A549 (cell line): Measurements from ENCODE around the gene PLAC9. TPM values are rescaled to one million over a fixed set of nuclear protein-coding genes. Genes with fewer than 3 reads are reported as not detected.
"Not testable (repeated sequence)": the region's sequence is repeated elsewhere in the genome, so short reads cannot be mapped to it uniquely, and the experiment has no call there.

Source experiments
- ATAC-seq, 2 experiments: fragments of 200-7000 bp in 1 of 2; fragments of >200 bp in 1 of 2; cut with Nextera tagmentation in 1 of 2; cut with Tn5 transposase in 1 of 2; 3 replicates each; pipeline versions ENCODE4 v1.8.0 to v1.9.1; 2018 to 2020; ENCODE audit warnings: mild to moderate bottlenecking in 1 of 2, moderate library complexity in 1 of 2
- CTCF ChIA-PET: fragments of 300-600 bp; sonication (Branson Sonifier 250); formaldehyde crosslinking; extraction: SDS; loops from one replicate; lab custom pipeline; 2021; ENCODE audit warnings: antibody characterized with exemption, inconsistent platforms; lab: Yijun Ruan, JAX
- POLR2A ChIA-PET: fragments of 350-600 bp; formaldehyde crosslinking; extraction: SDS; loops from one replicate; lab custom pipeline; 2021; ENCODE audit warnings: antibody characterized with exemption, inconsistent platforms; lab: Yijun Ruan, JAX
- DNase-seq, 2 experiments: peaks; one replicate each; pipeline versions ENCODE4 v3.0.0 to v3.0.0-alpha.2; 2011 to 2016; ENCODE audit warnings: low read depth in 1 of 2, low spot score in 1 of 2
- FAIRE-seq: peaks from 2 replicates; lab custom pipeline; 2011; peaks lifted over from hg19 to GRCh38; lab: Jason Lieb, UNC
- H3K27ac ChIP-seq, 2 experiments: fragments of >200 bp; sonication (Bioruptor Twin); formaldehyde crosslinking; 3 replicates each; pipeline ENCODE4 v1.5.1; 2016 to 2017
- H3K4me1 ChIP-seq: fragments of >200 bp; sonication (Bioruptor Twin); formaldehyde crosslinking; 3 replicates; pipeline ENCODE4 v1.6.1; 2016
- H3K4me2 ChIP-seq: fragments of >200 bp; sonication (Bioruptor Twin); formaldehyde crosslinking; 3 replicates; pipeline ENCODE4 v1.6.1; 2016
- H3K4me3 ChIP-seq: fragments of >200 bp; sonication (Bioruptor Twin); formaldehyde crosslinking; 3 replicates; pipeline ENCODE4 v1.5.1; 2016
- H3K9me3 ChIP-seq: fragments of >200 bp; sonication (Bioruptor Twin); formaldehyde crosslinking; 3 replicates; pipeline ENCODE4 v1.6.1; 2016
- CHD4 ChIP-seq: fragments of 200-600 bp; sonication (generic); IDR thresholded peaks from 2 replicates; pipeline ENCODE4 v1.6.1; 2016; ENCODE audit warnings: antibody characterized with exemption, mild to moderate bottlenecking, borderline replicate concordance
- EP300 ChIP-seq, 2 experiments: fragments of >200 bp; sonication (Bioruptor Twin); formaldehyde crosslinking; IDR thresholded peaks; 2 replicates in 1 of 2; 3 replicates in 1 of 2; pipeline ENCODE4 v1.6.1; 2016 to 2017
- HDAC2 ChIP-seq: fragments of 200-600 bp; sonication (generic); IDR thresholded peaks from 2 replicates; pipeline ENCODE4 v1.6.1; 2016
- HEYL ChIP-seq: fragments of 250-450 bp; sonication (Bioruptor Pico); IDR thresholded peaks from 2 replicates; pipeline ENCODE4 v1.8.0; 2021; ENCODE audit warnings: mild to moderate bottlenecking, moderate library complexity
- HOXA7 ChIP-seq: fragments of 250-450 bp; sonication (Bioruptor Pico); IDR thresholded peaks from 2 replicates; pipeline ENCODE4 v1.5.0; 2020; ENCODE audit warnings: mild to moderate bottlenecking, moderate library complexity
- JUNB ChIP-seq: fragments of >200 bp; sonication (Bioruptor Twin); formaldehyde crosslinking; IDR thresholded peaks from 2 replicates; pipeline ENCODE4 v1.6.1; 2016
- KDM1A ChIP-seq: fragments of 200-600 bp; sonication (generic); IDR thresholded peaks from 2 replicates; pipeline ENCODE4 v1.6.1; 2016; ENCODE audit warnings: low read depth, mild to moderate bottlenecking
- MAZ ChIP-seq: fragments of 150-350 bp; IDR thresholded peaks from 2 replicates; pipeline ENCODE4 v1.6.1; 2014; ENCODE audit warnings: antibody characterized with exemption, low read depth, low read length, borderline replicate concordance
- MYC ChIP-seq: IDR thresholded peaks from 2 replicates; pipeline ENCODE4 v1.6.1; 2012; ENCODE audit warnings: mild to moderate bottlenecking, inconsistent platforms, low read length, improper control_type of control experiment, borderline replicate concordance
- POLR2AphosphoS2 ChIP-seq: conservative IDR thresholded peaks from 2 replicates; pipeline ENCODE4 v1.6.1; 2012; ENCODE audit warnings: low read length, improper control_type of control experiment, inconsistent platforms
- RAD21 ChIP-seq, 2 experiments: fragments of >200 bp in 1 of 2; sonication (Bioruptor Twin) in 1 of 2; formaldehyde crosslinking in 1 of 2; IDR thresholded peaks in 1 of 2; conservative IDR thresholded peaks in 1 of 2; 2 replicates in 1 of 2; 3 replicates in 1 of 2; pipeline ENCODE4 v1.6.1; 2012 to 2018; ENCODE audit warnings: inconsistent platforms in 1 of 2
- SMC3 ChIP-seq: fragments of >200 bp; sonication (Bioruptor Twin); formaldehyde crosslinking; IDR thresholded peaks from 3 replicates; pipeline ENCODE4 v1.6.1; 2018; ENCODE audit warnings: inconsistent platforms
- TP53 ChIP-seq: fragments of 250-450 bp; sonication (Bioruptor Pico); IDR thresholded peaks from 2 replicates; pipeline ENCODE4 v1.5.0; 2021; ENCODE audit warnings: mild to moderate bottlenecking, moderate library complexity
- ZFP36 ChIP-seq: fragments of 450-650 bp; IDR thresholded peaks from 2 replicates; pipeline ENCODE4 v1.6.1; 2014; ENCODE audit warnings: borderline replicate concordance; ENCODE audit not compliant: partially characterized antibody
- WGBS: methylation state at CpG from one replicate; pipeline ENCODE4 v1.1.6; 2017; ENCODE audit errors: missing lambda C conversion rate; 5-methylcytosine and 5-hydroxymethylcytosine counted together
- polyA plus RNA-seq, 4 experiments: library from polyadenylated mRNA; depleted of rRNA in 3 of 4; stranded (reverse); fragments of >200 nt; fragmentation: RNase III in 1 of 4; extraction: RNeasy Plus Mini Kit Qiagen cat#74134 plus additional on column Dnase treatment in 1 of 4; gene quantifications; 2 replicates in 3 of 4; 3 replicates in 1 of 4; pipeline ENCODE4 v1.2.3, GENCODE V29; 2011 to 2017

The PLAC9 gene
- polyA plus RNA-seq, 2 of the 4 experiments (the other 2 are of a cell fraction) = not detected

DNA sequence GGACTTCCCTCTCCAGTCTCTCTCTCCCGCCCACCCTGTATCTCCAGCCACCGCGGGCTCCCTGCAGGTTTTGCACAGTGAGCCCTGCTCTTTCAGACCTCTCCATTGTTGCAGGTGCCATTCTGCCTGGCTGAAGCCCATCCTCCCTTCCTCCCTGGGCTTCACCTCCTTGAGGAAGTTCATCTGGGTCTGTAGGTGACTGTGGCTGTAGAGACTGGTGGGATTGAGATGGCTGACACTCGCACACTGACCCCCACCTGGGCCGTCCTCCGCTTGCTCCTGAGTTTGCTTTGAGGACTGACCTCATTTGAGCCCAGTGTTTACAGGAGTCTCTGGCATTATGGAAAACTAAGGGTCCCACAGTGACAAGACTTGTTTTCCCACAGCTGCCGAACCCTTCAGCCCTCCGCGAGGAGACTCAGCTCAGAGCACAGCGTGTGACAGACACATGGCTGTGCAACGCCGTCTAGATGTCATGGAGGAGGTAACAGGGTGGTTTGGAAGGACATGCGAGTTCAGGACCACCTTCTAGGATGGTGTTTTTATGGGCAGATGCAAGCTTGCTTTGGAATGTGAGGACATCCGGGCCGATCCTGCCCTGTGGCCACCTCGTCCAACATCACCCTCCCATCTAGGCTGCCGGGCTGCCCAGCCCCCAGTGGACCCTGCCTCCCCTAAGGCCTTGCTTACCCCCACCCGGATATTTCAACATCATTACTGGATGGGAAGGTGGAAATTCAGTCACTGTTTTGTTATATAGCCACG, 9.3 kb downstream of the PLAC9 start:
- Histone ChIP-seq H3K9me3 (no peaks in the 10 kb centered on the region), H3K4me3 (no peak overlapping the region), H3K4me1 (peaks cover 3% of the 10 kb centered on the region; the same call in 1 of the 3 replicates), H3K27ac (no peak overlapping the region)
- CTCF ChIA-PET = interaction anchor here (0.7 to 11.9 kb wide), 11 partner anchors 8 to 79 kb away, joined by 3 to 134 read pairs (median 16); partner anchors contain the start of genes ANXA11 and PLAC9
- POLR2A ChIA-PET = no interaction called here
- FAIRE-seq (no peak), ATAC-seq (no peak), DNase-seq (no peak)
- WGBS = 53% methylated on average over 19 of the region's 19 CpGs
- TF ChIP-seq EP300 (IDR thresholded peaks at IDR 0.05) (no peak), JUNB (no peak), CHD4 (no peak), HEYL (no peak), TP53 (no peak), ZFP36 (no peak), HOXA7 (CRISPR knock-in tag) (no peak), KDM1A (no peak), SMC3 (no peak)
- TF ChIP-seq, all 56 proteins: peak for 0
- H3K4me2 ChIP-seq = no peak overlapping the region

- ChIA-PET CTCF (interaction anchor here (0.6 to 11.9 kb wide), 40 partner anchors 9 to 193 kb away, joined by 3 to 134 read pairs (median 5); partner anchors contain the start of gene PLAC9), POLR2A (interaction anchor here (0.8 to 2.1 kb wide), 5 partner anchors 59 to 78 kb away, joined by 3 to 15 read pairs (median 4); partner anchors contain the start of gene ANXA11)
- Histone ChIP-seq H3K4me1 (peaks cover 3% of the 10 kb centered on the region; the same call in 1 of the 3 replicates), H3K4me3 (peak overlapping the region; percentile 33), H3K9me3 (no peaks in the 10 kb centered on the region), H3K4me2 (peak overlapping the region; percentile 88), H3K27ac (peak overlapping the region in 1 of 2 experiments; percentile 67; a peak in 4 of 6 replicates)
- TF ChIP-seq MAZ (no peak), RAD21 (conservative IDR thresholded peaks at IDR 0.05 in 1 of 2, IDR thresholded peaks at IDR 0.05 in 1 of 2) (peak in 1 of 2 experiments; percentile 33; a peak in 2 of 5 replicates), MYC (no peak), HDAC2 (no peak)
- FAIRE-seq (no peak), DNase-seq (peak in 1 of 2 experiments; percentile 37), ATAC-seq (peak; percentile 70 to 78)
- WGBS = 6% methylated on average over 13 of the region's 28 CpGs
Observed at GRCh38 chr10:80144067-80144695, 11.7 kb downstream of the PLAC9 start.

DNA sequence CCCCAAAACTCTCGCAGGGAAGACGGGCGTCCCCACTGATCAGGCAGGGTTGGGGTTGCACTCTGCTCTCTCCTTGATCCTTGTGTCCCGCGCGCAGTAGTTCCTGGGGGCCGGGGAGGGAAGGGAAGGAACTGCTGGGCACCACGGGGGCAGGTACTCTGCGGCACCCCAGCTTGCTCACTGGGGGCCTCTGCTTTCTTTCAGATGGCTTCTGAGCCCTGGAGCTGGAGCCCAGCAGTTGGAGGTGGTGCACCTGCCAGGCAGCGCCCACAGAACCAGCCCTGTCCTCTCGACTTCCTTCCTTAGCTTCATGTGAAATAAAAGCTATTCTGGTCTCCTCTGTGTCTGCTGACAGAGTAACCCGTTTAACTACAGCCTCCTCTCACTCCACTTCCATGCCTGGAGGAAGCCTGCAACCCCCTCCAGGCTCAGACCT, 12.2 kb downstream of the PLAC9 start:
- Histone ChIP-seq H3K4me1 (peaks cover 3% of the 10 kb centered on the region; the same call in 1 of the 3 replicates), H3K4me3 (peak overlapping the region; percentile 33), H3K27ac (peak overlapping the region in 1 of 2 experiments; percentile 67; a peak in 4 of 6 replicates), H3K9me3 (no peaks in the 10 kb centered on the region), H3K4me2 (peak overlapping the region; percentile 88)
- ATAC-seq = peak; percentile 44 to 46
- CTCF ChIA-PET = interaction anchor here (0.7 to 11.9 kb wide), 19 partner anchors 10 to 116 kb away, joined by 3 to 134 read pairs (median 11); partner anchors contain the start of gene PLAC9
- TF ChIP-seq POLR2AphosphoS2 (peak; percentile 60; the same call in 1 of the 2 replicates), CHD4 (no peak)
- FAIRE-seq = no peak
- POLR2A ChIA-PET = interaction anchor here (1.2 to 2.1 kb wide), 3 partner anchors 59 to 78 kb away, joined by 3 to 15 read pairs (median 12); no protein-coding TSS in a partner anchor
- 19% methylated on average over 10 of the region's 12 CpGs for WGBS
- DNase-seq = no peak

DNA sequence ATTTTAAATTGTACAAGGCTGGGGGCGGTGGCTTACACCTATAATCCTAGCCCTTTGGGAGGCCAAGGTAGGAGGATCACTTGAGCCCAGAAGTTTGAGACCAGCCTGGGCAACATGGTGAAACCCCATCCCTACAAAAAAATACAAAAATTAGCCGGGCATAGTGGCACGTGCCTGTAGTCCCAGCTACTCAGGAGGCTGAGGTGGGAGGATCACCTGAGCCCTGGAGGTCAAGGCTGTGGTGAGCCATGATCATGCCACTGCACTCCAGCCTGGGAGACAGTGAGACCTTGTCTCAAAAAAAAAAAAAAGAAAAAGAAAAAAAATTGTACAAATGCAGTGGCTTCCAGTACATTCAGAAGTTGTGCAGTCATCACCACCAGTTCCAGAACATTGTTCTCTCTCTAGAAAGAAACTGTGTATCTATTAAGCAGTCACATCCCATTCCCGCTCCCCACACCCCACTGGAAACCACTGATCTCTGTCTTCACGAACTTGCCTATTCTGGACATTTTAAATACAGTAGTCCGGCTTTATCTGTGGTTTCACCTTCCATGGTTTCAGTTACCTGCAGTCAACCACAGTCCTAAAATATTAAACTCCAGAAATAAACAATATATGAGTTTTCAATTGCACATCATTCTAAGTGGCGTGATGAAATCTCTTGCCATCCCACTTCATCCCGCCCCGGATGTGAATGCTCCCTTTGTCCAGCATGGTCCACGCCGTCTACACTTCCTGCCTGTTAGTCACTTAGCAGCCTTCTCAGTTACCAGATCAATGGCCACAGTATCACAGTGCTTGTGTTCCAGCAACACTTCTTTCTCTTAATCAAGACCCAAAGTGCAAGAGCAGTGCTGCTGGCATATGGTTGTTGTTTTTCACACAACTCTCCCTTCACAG, 13.1 kb downstream of the PLAC9 start:
- FAIRE-seq, H3K4me1 ChIP-seq, H3K27ac ChIP-seq, ATAC-seq, H3K4me2 ChIP-seq, H3K9me3 ChIP-seq, H3K4me3 ChIP-seq: not testable (repeated sequence)
- ChIA-PET POLR2A (interaction anchor here (1.4 to 2.1 kb wide), 3 partner anchors 59 to 77 kb away, joined by 4 to 15 read pairs (median 12); partner anchors contain the start of gene ANXA11), CTCF (interaction anchor here (1.5 to 11.9 kb wide), 7 partner anchors 10 to 115 kb away, joined by 5 to 134 read pairs (median 26); no protein-coding TSS in a partner anchor)
- peak in 1 of 2 experiments; percentile 25 for DNase-seq
- 78% methylated on average over 11 of the region's 11 CpGs for WGBS
